Adipocyte (in vitro differentiated cells): Measurements from ENCODE around the gene FTO.

Experiments used
- DNase-seq: peaks from one replicate; pipeline ENCODE4 v3.0.0-alpha.2; 2015; ENCODE audit warnings: low read depth
- H3K27me3 ChIP-seq: replicated peaks from 2 replicates; pipeline ENCODE4 v1.7.0; 2013; ENCODE audit warnings: mild to moderate bottlenecking, low read length, moderate library complexity; ENCODE audit not compliant: control insufficient read depth, insufficient read depth
- H3K36me3 ChIP-seq: 2 replicates; pipeline ENCODE4 v1.7.0; 2013; ENCODE audit warnings: low read length, mild to moderate bottlenecking, moderate library complexity; ENCODE audit not compliant: control insufficient read depth, insufficient read depth, severe bottlenecking
- H3K4me1 ChIP-seq: 2 replicates; pipeline ENCODE4 v1.7.0; 2013; ENCODE audit warnings: mild to moderate bottlenecking, low read length, moderate library complexity; ENCODE audit not compliant: control insufficient read depth, insufficient read depth
- H3K4me3 ChIP-seq: 2 replicates; pipeline ENCODE4 v1.7.0; 2013; ENCODE audit warnings: mild to moderate bottlenecking, low read length, moderate library complexity
- H3K9ac ChIP-seq: 2 replicates; pipeline ENCODE4 v1.7.0; 2013; ENCODE audit warnings: mild to moderate bottlenecking, low read length, moderate library complexity
- H3K9me3 ChIP-seq: 2 replicates; pipeline ENCODE4 v1.7.0; 2013; ENCODE audit warnings: mild to moderate bottlenecking, low read length, moderate library complexity; ENCODE audit not compliant: control insufficient read depth

FTO gene

DNA sequence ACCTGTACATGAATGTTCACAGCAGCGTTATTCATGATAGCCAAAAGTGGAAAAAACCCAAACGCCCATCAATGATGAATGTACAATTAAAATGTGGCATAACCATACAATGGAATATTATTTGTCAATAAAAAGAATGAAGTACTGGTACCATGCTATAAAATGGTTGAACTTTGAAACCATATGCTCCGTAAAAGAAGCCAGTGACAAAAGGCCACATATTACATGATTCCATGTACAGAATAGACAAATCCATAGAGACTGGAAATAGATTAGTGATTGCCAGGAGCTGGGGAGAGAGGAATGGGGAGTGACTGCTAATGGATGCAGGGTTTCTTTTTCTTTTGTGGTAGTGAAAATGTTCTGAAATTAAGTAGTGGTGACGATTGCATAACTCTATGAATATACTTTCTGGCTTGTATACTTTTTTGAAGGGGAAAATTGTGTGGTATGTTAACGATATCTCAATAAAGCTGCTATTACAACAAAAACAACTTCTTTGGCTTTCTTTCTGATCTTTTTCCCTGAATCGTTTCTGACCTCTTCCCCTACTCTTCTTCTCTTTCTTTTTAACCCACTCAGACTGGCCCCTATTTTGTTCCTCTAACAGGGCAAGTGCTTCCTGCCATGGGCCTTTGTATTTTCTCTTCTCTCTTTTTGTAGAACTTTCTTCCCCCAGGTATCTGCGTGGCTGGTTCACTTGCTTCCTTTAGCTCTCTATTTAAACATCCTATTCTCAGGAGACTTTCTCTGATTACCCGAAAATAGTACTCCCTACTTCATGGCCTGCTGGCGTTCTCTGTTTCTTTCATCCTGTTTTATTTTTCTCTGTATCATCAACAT lies 67.9 kb downstream of the FTO start:
- H3K4me3 ChIP-seq, result peak overlapping the region; percentile 20
- H3K9me3 ChIP-seq, result no peaks in the 10 kb centered on the region
- H3K27me3 ChIP-seq, result no peaks in the 10 kb centered on the region
- H3K36me3 ChIP-seq, result no peaks in the 10 kb centered on the region
- H3K9ac ChIP-seq, result peak overlapping the region; percentile 85
- H3K4me1 ChIP-seq, result peaks cover 91% of the 10 kb centered on the region
- DNase-seq, result peak; percentile 48

DNA sequence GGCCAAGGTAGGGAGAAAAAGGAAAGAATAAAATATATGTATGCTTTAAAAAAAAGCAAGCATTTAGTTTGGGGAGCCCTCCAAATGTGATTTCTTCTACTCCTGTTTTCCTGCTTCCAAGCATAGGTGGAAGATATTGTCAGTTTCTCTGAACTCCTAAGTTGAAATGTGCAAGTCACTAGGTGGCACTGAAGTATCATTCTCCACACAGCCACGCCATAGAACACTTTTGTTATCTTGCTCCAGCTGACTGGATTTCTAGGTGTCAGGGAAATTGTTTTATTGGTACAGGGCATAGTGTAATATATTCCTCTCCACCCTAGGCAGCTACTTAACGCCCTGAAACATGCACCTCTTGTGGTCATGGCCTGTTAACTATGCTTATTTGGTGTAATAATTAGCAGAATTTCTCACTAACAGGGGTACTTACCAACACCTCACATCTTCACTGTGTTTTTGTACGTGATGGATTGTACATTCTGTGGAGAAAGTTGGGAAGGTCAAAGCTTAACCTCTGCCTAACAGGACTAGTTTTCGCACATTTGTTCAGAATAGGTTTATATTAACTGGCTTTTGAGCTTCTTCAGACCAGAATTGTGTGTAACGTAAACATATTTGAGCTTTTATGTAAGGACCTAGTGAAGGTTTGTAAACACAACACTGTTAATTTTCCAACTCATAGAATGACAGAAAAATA lies 69.3 kb downstream of the FTO start:
- no peaks in the 10 kb centered on the region for H3K27me3 ChIP-seq
- H3K9ac ChIP-seq, result peak overlapping the region; percentile 85
- H3K4me1 ChIP-seq, result peaks cover 94% of the 10 kb centered on the region
- no peak overlapping the region for H3K4me3 ChIP-seq
- H3K36me3 ChIP-seq, result no peaks in the 10 kb centered on the region
- no peaks in the 10 kb centered on the region for H3K9me3 ChIP-seq
- peak; percentile 81 for DNase-seq

DNA sequence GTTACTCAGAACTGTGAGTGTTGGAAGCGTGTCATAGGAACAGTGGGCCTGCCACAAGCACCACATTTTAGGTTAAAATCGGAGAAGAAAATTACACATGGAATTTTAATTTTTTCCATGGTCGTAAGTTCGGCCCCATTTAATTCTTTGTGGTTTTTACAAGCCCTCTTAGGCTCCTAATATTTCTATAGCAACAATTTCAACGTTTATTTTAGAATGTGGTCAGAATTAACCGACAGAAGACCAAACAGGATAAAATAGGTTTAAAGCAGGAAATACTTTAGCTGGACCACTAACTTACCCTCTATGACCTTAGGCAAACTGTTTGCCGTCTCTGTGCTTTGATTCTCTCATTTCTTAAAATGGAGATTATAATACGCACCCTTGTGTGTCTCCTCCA lies 69.9 kb downstream of the FTO start:
- peak overlapping the region; percentile 85 for H3K9ac ChIP-seq
- H3K27me3 ChIP-seq, result no peaks in the 10 kb centered on the region
- H3K4me3 ChIP-seq, result no peak overlapping the region
- no peak for DNase-seq
- peaks cover 96% of the 10 kb centered on the region for H3K4me1 ChIP-seq
- no peaks in the 10 kb centered on the region for H3K36me3 ChIP-seq
- H3K9me3 ChIP-seq, result no peaks in the 10 kb centered on the region

DNA sequence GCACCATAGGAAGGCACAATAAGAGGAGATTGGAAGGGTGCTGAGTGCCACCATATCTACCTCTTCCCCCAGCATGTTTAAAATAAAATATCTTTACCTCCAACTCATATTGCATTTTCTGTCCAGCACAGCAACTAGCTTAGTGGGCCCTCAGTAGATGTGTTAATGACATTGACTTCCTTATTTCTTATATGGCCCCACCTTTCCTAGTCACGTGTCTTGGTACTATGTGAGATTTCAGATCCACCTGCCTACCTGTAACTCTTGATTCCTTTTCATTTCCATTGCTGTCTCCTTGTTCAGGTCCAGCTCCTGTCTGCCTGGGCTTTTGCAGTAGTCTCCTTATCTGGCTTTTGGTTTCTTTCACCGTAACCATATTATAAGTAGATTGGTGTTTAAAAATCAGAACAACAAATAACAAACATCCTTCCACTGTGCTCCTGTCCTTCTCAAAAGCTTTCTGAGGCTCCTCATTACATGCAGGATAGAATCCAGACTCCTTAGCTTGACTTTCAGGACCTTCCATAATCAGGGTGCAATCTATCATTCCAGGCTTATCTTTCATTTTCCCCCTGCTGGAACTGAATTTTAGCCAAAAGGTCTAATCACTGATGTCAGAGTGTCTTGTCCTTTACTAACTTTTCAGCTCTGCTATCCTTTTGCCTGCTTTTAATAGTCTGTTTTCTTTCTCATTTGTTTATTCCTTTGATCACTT lies 71.3 kb downstream of the FTO start:
- no peaks in the 10 kb centered on the region for H3K9me3 ChIP-seq
- H3K27me3 ChIP-seq, result no peaks in the 10 kb centered on the region
- H3K9ac ChIP-seq, result peak overlapping the region; percentile 85
- H3K4me3 ChIP-seq, result peak overlapping the region; percentile 67
- H3K36me3 ChIP-seq, result no peaks in the 10 kb centered on the region
- peaks cover 91% of the 10 kb centered on the region for H3K4me1 ChIP-seq
- DNase-seq, result no peak

DNA sequence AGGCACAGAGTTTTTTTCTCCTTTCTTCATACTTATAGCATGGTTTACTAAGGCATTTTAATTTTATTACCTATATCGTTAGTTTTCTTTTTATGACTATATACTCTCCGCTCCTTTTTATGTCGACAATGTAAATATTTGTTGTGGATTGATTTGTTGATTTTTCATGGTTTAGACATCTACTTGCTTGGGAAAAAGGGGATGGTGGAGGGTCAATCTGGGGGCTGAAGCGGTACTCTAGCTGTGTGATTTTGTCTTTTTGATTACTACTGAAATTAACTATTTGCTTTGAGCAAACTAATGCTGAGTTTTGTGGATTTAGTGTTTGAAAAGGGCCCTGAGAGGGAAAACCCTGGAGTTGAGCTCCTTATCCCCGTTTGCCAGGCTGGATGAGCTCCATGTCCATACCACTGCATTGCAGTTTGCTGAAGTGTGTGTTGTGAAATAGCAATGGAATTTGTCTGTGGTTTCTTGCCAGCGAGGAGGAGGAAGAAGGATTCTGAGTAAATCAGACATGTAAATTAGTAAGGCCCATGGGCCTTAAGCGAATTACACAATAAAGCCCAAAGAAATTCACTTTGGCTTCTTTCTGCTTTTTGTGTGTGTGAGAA lies 72.0 kb downstream of the FTO start:
- DNase-seq, result peak; percentile 96
- H3K4me1 ChIP-seq, result peaks cover 86% of the 10 kb centered on the region

DNA sequence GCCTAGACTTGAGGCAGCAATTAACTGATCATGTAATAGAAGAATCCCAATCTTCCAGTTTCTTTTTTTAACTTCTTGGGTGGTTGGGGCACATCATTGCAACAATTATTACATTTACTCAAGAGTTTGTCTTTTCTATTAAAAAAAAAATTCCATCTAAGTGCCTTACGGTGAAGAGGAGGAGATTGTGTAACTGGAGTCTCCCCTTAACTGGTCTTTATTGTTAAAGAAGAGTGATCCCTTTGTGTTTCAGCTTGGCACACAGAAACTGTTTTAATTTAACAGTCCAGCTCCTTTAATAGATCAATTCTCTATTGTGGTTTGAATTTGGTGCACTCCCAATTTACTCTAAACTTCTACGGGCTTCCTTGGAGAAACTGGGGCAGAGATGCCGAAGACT lies 75.2 kb downstream of the FTO start:
- peaks cover 59% of the 10 kb centered on the region for H3K4me1 ChIP-seq
- H3K4me3 ChIP-seq, result no peak overlapping the region
- H3K27me3 ChIP-seq, result no peaks in the 10 kb centered on the region
- H3K9me3 ChIP-seq, result no peaks in the 10 kb centered on the region
- H3K36me3 ChIP-seq, result no peaks in the 10 kb centered on the region
- H3K9ac ChIP-seq, result no peak overlapping the region
- no peak for DNase-seq

More for the DNA sequence above, 72.0 kb downstream of the FTO start:
- peak overlapping the region; percentile 67 for H3K4me3 ChIP-seq
- no peaks in the 10 kb centered on the region for H3K36me3 ChIP-seq
- no peaks in the 10 kb centered on the region for H3K9me3 ChIP-seq
- no peaks in the 10 kb centered on the region for H3K27me3 ChIP-seq
- H3K9ac ChIP-seq, result peak overlapping the region; percentile 85

DNA sequence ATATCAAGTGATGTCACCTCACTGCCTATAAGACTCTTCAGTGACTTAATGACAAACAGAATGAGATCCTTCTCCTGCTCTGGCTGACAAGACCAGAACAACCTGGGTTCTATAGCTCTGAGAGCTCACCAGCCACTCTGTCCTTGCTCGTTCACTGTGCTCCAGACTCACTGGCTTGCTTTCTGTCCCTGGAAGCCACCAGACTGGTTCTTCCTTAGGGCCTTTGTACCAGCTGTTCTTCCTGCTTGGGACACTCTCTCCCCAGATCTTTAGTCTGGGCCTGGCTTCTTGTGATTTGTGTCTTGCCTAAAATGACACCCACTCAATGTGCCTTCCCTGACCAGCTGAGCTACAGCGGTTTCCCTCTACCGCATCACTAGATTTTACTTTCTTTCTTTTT lies 76.1 kb downstream of the FTO start:
- Histone ChIP-seq H3K4me3 (no peak overlapping the region), H3K36me3 (no peaks in the 10 kb centered on the region), H3K4me1 (peaks cover 52% of the 10 kb centered on the region), H3K9ac (no peak overlapping the region), H3K27me3 (no peaks in the 10 kb centered on the region), H3K9me3 (no peaks in the 10 kb centered on the region)
- no peak for DNase-seq

DNA sequence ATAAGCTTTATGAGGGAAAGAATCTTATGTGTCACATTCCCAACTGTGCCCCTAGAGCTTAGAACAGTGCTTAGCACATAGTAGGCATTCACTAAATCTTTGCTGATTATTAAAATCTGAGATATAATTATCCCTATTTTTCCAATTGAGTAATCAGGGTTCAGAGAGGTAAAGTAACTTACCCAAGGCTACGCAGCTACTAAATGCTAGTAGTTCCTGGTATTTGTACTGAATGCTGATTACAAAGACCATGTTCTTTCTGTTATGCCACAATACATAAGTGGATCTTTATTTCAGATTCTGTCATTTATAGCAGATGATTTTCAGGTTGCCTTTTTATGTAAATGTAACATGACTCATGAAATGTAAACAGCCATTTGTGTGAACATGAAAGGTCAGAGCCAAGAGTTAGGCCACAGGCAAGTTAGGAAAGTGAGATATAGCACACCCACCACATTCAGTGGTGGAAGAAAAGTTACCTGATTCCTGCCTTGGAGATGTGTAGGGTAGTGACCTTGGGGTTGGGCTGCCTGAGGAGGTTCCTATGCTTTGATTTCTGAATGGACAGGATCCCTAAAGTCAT lies 77.2 kb downstream of the FTO start:
- Histone ChIP-seq H3K9ac (no peak overlapping the region), H3K9me3 (no peaks in the 10 kb centered on the region), H3K27me3 (no peaks in the 10 kb centered on the region), H3K4me3 (no peak overlapping the region), H3K36me3 (no peaks in the 10 kb centered on the region), H3K4me1 (peaks cover 46% of the 10 kb centered on the region)
- peak; percentile 34 for DNase-seq

DNA sequence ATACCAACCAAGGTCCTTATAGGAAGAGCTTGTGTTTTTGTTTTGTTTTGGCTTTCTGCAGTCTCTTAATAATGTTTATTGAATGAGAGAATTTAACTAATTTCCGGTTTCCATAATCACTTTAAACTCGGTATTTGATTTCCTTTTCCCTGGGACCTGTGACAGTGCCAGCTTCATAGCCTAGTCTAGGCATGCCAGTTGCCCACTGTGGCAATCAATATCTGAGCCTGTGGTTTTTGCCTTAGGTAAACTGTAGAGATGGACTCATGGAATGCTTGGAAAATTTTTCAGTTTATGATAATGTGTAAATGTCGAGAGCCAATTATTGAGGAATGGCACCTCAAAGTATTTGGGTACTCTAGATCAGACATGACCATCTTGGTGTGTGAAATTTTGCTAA lies 78.2 kb downstream of the FTO start:
- Histone ChIP-seq H3K9me3 (no peaks in the 10 kb centered on the region), H3K4me1 (peaks cover 40% of the 10 kb centered on the region), H3K4me3 (no peak overlapping the region), H3K27me3 (no peaks in the 10 kb centered on the region), H3K9ac (no peak overlapping the region), H3K36me3 (no peaks in the 10 kb centered on the region)
- DNase-seq, result no peak

DNA sequence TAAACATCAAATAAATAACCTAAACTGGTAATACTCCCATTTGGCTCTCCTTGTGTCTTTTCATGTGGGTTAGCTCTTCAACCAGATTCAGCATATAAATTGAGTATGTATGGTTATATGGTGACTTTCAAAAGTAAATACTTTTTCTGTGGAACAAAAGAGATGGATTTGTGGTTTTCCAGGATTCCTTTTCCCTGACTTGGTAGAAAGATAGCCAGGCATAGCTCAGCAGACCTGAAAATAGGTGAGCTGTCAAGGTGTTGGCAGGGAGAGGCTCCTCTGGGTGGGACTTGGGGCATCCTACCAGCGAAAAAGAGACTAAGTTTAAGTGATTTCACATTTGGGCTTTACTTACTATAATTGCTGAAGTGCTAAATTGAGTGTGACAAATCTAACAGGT lies 80.3 kb downstream of the FTO start:
- H3K9me3 ChIP-seq, result no peaks in the 10 kb centered on the region
- H3K27me3 ChIP-seq, result no peaks in the 10 kb centered on the region
- H3K9ac ChIP-seq, result no peak overlapping the region
- H3K4me1 ChIP-seq, result peaks cover 38% of the 10 kb centered on the region
- H3K4me3 ChIP-seq, result no peak overlapping the region
- no peak for DNase-seq
- H3K36me3 ChIP-seq, result no peaks in the 10 kb centered on the region
